Endothelial cell of umbilical vein (primary cell): ENCODE data around the gene MYL2.

ENCODE experiments used
- EZH2 ChIP-seq: IDR thresholded peaks from 2 replicates; pipeline ENCODE4 v1.6.1; 2012; ENCODE audit warnings: borderline replicate concordance, low read depth, mild to moderate bottlenecking, moderate library complexity, low read length, inconsistent platforms; ENCODE audit not compliant: severe bottlenecking
- FOS ChIP-seq: IDR thresholded peaks from 2 replicates; pipeline ENCODE4 v1.6.1; 2011; ENCODE audit warnings: mild to moderate bottlenecking, low read length, moderate library complexity, borderline replicate concordance; ENCODE audit not compliant: insufficient read depth
- GATA2 ChIP-seq: IDR thresholded peaks from 2 replicates; pipeline ENCODE4 v1.7.0; 2011; ENCODE audit warnings: low read depth, mild to moderate bottlenecking, moderate library complexity, mixed read lengths, low read length; ENCODE audit not compliant: insufficient read length, insufficient read depth
- JUN ChIP-seq: IDR thresholded peaks from 2 replicates; pipeline ENCODE4 v1.6.1; 2011; ENCODE audit warnings: borderline replicate concordance, low read depth; ENCODE audit not compliant: insufficient read length, insufficient read depth
- POLR2A ChIP-seq: IDR thresholded peaks from 2 replicates; pipeline ENCODE4 v1.6.1; 2012; ENCODE audit warnings: low read depth, mild to moderate bottlenecking, control low read depth, low read length
- POLR2AphosphoS5 ChIP-seq: IDR thresholded peaks from 2 replicates; pipeline ENCODE4 v1.6.1; 2012; ENCODE audit warnings: low read depth, mild to moderate bottlenecking, control low read depth, low read length, moderate library complexity; ENCODE audit not compliant: insufficient read depth
- TF ChIP-seq, protein P1 (sequence below): IDR thresholded peaks from 2 replicates; pipeline ENCODE4 v1.6.1; 2011; ENCODE audit not compliant: insufficient read depth, insufficient read length
- TF ChIP-seq, protein P2 (sequence below), 2 donors: IDR thresholded peaks; 1 replicate in 1 of 2; 2 replicates in 1 of 2; pipeline ENCODE4 v1.5.1; 2011; ENCODE audit warnings: low read length in 2 of 2, mild to moderate bottlenecking in 2 of 2, moderate library complexity in 2 of 2, control low read depth in 1 of 2, inconsistent platforms in 1 of 2, low read depth in 1 of 2; ENCODE audit not compliant: insufficient read depth in 1 of 2; ENCODE audit errors: extremely low read depth in 1 of 2

DNA sequence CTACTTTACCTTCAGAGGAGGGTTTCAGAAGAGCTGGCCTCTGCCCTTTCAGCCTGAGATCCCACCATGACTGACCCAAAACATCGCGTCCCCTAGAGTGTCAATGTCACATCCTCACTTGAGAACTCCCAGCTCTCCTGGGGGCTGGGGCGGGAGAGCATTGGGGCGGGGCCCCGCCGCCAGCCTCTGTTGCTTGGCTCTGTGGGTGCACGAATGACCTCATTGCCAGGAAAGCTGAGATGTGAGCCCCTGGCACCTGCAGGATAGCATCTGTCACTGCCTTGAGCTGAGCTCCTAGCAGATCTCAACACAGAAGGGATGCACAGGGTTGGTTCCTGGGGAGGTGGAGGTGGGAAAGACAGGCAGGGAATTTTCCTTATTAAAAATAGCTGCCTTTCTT is 20.6 kb upstream of the MYL2 start:
- TF ChIP-seq, protein P1, sequence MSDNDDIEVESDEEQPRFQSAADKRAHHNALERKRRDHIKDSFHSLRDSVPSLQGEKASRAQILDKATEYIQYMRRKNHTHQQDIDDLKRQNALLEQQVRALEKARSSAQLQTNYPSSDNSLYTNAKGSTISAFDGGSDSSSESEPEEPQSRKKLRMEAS: no peak
- TF ChIP-seq, protein P2, sequence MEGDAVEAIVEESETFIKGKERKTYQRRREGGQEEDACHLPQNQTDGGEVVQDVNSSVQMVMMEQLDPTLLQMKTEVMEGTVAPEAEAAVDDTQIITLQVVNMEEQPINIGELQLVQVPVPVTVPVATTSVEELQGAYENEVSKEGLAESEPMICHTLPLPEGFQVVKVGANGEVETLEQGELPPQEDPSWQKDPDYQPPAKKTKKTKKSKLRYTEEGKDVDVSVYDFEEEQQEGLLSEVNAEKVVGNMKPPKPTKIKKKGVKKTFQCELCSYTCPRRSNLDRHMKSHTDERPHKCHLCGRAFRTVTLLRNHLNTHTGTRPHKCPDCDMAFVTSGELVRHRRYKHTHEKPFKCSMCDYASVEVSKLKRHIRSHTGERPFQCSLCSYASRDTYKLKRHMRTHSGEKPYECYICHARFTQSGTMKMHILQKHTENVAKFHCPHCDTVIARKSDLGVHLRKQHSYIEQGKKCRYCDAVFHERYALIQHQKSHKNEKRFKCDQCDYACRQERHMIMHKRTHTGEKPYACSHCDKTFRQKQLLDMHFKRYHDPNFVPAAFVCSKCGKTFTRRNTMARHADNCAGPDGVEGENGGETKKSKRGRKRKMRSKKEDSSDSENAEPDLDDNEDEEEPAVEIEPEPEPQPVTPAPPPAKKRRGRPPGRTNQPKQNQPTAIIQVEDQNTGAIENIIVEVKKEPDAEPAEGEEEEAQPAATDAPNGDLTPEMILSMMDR (IDR thresholded peaks at IDR 0.05; ENCODE audit: extremely low read depth in 1 of 2, insufficient read depth in 1 of 2, low read depth in 1 of 2, low read length in 2 of 2): no peak
- TF ChIP-seq POLR2AphosphoS5 (no peak), POLR2A (no peak), JUN (no peak), EZH2 (no peak), FOS (no peak), GATA2 (no peak)
